ENCODE measurements around the gene SPON1.

The SPON1 gene

GRCh38 chr11:14299921-14300320, 337.4 kb downstream of the SPON1 start:
- no peak for DNase-seq

GRCh38 chr11:14300661-14301304, 338.3 kb downstream of the SPON1 start:
- peak; percentile 54 for DNase-seq

GRCh38 chr11:14304601-14305000, 342.1 kb downstream of the SPON1 start:
- DNase-seq = no peak

- no peak for DNase-seq
Measured at GRCh38 chr11:14305649-14306048, 343.1 kb downstream of the SPON1 start.

GRCh38 chr11:14306481-14306880, 344.0 kb downstream of the SPON1 start:
- no peak for DNase-seq

GRCh38 chr11:14308114-14308896, 345.8 kb downstream of the SPON1 start:
- DNase-seq = no peak

- no peak for DNase-seq
Measured at GRCh38 chr11:14308897-14309387, 346.4 kb downstream of the SPON1 start.

GRCh38 chr11:14309425-14310192, 347.1 kb downstream of the SPON1 start:
- no peak for DNase-seq

- no peak for DNase-seq
Measured at GRCh38 chr11:14310679-14311078, 348.2 kb downstream of the SPON1 start.

- DNase-seq = no peak
Measured at GRCh38 chr11:14312736-14313438, 350.4 kb downstream of the SPON1 start.

GRCh38 chr11:14314127-14314526, 351.6 kb downstream of the SPON1 start:
- no peak for DNase-seq

GRCh38 chr11:14315130-14315529, 352.6 kb downstream of the SPON1 start:
- DNase-seq = no peak

Measured in CD4-positive, alpha-beta T cell treated with Interleukin-15 for 1 hour (primary cell).